Measurements from ENCODE around the gene WNT3. TPM values are rescaled to one million over a fixed set of nuclear protein-coding genes. Genes with fewer than 3 reads are reported as not detected.

The WNT3 gene
- total RNA-seq, 1 donor from 2014 or later, result 1.3 TPM

DNA sequence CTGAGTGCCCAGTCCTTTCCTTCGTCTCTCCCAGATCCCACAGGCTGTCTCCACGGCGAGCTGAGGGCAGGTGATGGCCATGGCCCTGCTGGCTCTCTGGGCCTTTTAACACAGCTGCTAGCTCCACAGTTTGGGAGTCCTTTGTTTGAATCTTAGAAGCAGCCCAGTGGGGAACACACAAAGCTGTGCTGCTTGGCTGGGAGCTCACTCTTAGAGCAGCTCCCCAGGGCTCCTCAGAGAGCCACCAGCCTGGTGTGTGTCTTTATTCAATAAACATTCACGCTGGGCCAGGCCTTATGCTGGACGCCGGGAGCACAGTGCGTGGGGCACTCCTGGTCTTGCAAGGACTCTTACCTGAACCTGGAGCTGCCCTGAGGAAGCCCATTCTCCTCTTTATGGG is 29.7 kb downstream of the WNT3 start:
- POLR2A ChIA-PET, result no interaction called here
- TF ChIP-seq, protein P1, sequence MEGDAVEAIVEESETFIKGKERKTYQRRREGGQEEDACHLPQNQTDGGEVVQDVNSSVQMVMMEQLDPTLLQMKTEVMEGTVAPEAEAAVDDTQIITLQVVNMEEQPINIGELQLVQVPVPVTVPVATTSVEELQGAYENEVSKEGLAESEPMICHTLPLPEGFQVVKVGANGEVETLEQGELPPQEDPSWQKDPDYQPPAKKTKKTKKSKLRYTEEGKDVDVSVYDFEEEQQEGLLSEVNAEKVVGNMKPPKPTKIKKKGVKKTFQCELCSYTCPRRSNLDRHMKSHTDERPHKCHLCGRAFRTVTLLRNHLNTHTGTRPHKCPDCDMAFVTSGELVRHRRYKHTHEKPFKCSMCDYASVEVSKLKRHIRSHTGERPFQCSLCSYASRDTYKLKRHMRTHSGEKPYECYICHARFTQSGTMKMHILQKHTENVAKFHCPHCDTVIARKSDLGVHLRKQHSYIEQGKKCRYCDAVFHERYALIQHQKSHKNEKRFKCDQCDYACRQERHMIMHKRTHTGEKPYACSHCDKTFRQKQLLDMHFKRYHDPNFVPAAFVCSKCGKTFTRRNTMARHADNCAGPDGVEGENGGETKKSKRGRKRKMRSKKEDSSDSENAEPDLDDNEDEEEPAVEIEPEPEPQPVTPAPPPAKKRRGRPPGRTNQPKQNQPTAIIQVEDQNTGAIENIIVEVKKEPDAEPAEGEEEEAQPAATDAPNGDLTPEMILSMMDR (IDR thresholded peaks at IDR 0.05), result no peak
- intact Hi-C loops (cut with micrococcal nuclease), result no loop called here

DNA sequence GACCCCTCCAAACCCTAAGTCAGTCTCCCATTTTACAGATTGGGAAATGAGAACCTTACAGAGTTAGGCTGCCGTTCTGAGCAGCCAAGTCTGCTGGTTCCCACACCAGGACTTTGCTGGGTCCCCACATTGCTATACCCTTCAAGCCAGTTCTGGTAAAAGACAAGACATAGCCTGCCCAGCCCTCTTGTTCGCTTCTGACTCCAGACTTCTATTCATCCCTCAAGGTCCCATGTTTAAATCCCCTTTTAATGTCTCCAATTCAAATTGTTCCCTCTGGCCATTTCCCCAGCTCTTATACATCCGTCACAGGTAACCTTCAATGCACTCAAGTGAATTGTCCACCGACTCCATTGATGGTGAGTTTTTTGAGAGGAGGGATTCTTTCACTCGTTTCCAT is 30.2 kb downstream of the WNT3 start:
- no peak overlapping the region for H3K4me3 Mint-ChIP-seq
- peaks cover 24% of the 10 kb centered on the region for H3K27me3 Mint-ChIP-seq
- H3K4me1 Mint-ChIP-seq, result no peaks in the 10 kb centered on the region
- ATAC-seq (ENCODE audit: low read depth) (no peak), DNase-seq (no peak)
- POLR2A ChIA-PET, result no interaction called here
- CTCF ChIA-PET, result no interaction called here
- no peak overlapping the region for H3K27ac Mint-ChIP-seq
- intact Hi-C loops (cut with micrococcal nuclease), result no loop called here
- TF ChIP-seq, protein P1 (IDR thresholded peaks at IDR 0.05), result no peak
- no peaks in the 10 kb centered on the region for H3K36me3 Mint-ChIP-seq (ENCODE audit: low read depth)
- H3K9me3 Mint-ChIP-seq, result no peaks in the 10 kb centered on the region

More for the DNA sequence above, 29.7 kb downstream of the WNT3 start:
- Mint-ChIP-seq H3K27me3 (peaks cover 29% of the 10 kb centered on the region), H3K9me3 (no peaks in the 10 kb centered on the region), H3K4me3 (no peak overlapping the region), H3K27ac (no peak overlapping the region), H3K36me3 (ENCODE audit: low read depth) (no peaks in the 10 kb centered on the region), H3K4me1 (no peaks in the 10 kb centered on the region)
- ATAC-seq (ENCODE audit: low read depth) (no peak), DNase-seq (no peak)
- CTCF ChIA-PET, result no interaction called here

DNA sequence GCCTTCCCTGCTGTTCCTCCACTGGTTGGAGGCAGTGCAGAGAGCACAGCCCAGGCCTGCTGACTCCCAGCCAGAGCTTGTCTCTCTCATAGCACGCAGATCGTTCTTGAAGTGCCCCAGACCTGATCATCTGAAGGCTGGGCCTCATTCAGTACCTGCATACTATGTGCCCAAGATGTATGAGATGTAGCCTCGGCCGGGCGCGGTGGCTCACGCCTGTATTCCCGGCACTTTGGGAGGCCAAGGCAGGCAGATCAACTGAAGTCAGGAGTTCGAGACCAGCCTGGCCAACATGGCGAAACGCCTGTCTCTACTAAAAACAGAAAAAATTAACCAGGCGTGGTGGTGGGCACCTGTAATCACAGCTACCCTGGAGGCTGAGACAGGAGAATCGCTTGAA is 31.0 kb downstream of the WNT3 start:
- ChIA-PET CTCF (no interaction called here), POLR2A (no interaction called here)
- Mint-ChIP-seq H3K4me3 (no peak overlapping the region), H3K4me1 (no peaks in the 10 kb centered on the region), H3K27me3 (peaks cover 23% of the 10 kb centered on the region), H3K9me3 (no peaks in the 10 kb centered on the region), H3K36me3 (ENCODE audit: low read depth) (no peaks in the 10 kb centered on the region), H3K27ac (no peak overlapping the region)
- ATAC-seq (ENCODE audit: low read depth), result no peak
- TF ChIP-seq, protein P1 (IDR thresholded peaks at IDR 0.05), result no peak
- intact Hi-C loops (cut with micrococcal nuclease), result no loop called here
- no peak for DNase-seq

DNA sequence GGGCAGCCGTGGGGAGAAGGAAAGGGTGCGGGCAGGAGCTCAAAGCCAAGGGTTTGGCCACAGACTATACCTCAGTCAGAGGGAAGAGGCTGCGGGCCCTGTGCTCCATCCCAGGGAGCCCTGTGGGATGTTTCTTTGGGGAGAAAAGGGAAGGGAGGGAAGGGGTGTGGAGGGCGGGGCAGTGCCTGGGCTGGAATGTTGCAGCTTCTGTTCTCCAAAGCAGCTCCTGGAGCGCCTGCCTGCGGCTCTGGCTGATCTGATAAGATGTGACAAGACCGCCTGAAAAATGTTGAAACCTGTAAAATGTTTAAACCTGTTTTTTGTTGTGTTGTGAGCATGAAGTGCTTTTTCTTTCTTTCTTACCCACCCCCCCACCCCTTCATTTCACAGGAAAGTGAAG is 32.8 kb downstream of the WNT3 start:
- intact Hi-C loops (cut with micrococcal nuclease), result no loop called here
- ChIA-PET CTCF (no interaction called here), POLR2A (no interaction called here)
- H3K4me3 Mint-ChIP-seq, result no peak overlapping the region
- no peak for DNase-seq
- TF ChIP-seq, protein P1 (IDR thresholded peaks at IDR 0.05), result no peak
- ATAC-seq (ENCODE audit: low read depth), result no peak
- H3K4me1 Mint-ChIP-seq, result peaks cover 1% of the 10 kb centered on the region
- H3K36me3 Mint-ChIP-seq (ENCODE audit: low read depth), result no peaks in the 10 kb centered on the region
- H3K27me3 Mint-ChIP-seq, result peaks cover 9% of the 10 kb centered on the region
- no peak overlapping the region for H3K27ac Mint-ChIP-seq
- no peaks in the 10 kb centered on the region for H3K9me3 Mint-ChIP-seq

DNA sequence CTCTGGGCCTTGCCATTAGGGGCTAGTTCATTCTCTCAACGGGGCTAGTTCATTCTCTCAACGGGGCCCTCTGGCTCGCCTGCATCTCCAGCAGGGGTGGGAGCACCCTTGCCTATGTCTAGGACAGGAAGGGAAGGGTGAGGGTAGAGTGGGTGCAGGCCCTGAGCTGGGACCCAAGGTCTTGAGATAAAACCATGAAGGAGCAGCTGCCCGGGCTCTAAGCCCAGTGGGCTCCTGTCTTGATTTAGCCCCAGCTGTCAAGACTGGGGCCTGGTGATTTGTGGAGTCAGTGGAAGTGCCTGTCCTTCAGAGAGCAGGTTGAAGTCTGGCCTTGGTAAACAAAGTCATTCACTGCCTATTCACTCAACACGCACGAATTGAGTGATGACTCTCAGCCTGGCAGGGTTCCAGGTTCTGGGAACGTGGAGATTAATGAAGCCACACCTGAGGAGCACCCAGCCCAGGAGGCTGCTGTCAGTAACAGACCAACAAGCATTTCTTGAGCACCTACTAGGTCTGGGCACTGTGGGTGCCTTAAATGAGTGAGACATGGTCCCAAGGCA is 35.4 kb downstream of the WNT3 start:
- no peaks in the 10 kb centered on the region for H3K27me3 Mint-ChIP-seq
- ATAC-seq (ENCODE audit: low read depth), result no peak
- intact Hi-C loops (cut with micrococcal nuclease), result loop anchor here (1.0 kb wide), 1 partner anchor 12 kb away; no protein-coding TSS in a partner anchor
- CTCF ChIA-PET, result interaction anchor here (0.5 kb wide), 1 partner anchor 1961 kb away, joined by 3 read pairs; no protein-coding TSS in a partner anchor
- H3K36me3 Mint-ChIP-seq (ENCODE audit: low read depth), result no peaks in the 10 kb centered on the region
- DNase-seq, result no peak
- POLR2A ChIA-PET, result no interaction called here
- H3K4me1 Mint-ChIP-seq, result peaks cover 3% of the 10 kb centered on the region
- H3K4me3 Mint-ChIP-seq, result no peak overlapping the region
- TF ChIP-seq, protein P1 (IDR thresholded peaks at IDR 0.05), result no peak
- H3K27ac Mint-ChIP-seq, result no peak overlapping the region
- no peaks in the 10 kb centered on the region for H3K9me3 Mint-ChIP-seq
